ENCODE data around the gene LAMC1. TPM values are rescaled to one million over a fixed set of nuclear protein-coding genes. Genes with fewer than 3 reads are reported as not detected.

LAMC1 gene
- total RNA-seq, 1 experiment from 2014 or later = 138 TPM

DNA sequence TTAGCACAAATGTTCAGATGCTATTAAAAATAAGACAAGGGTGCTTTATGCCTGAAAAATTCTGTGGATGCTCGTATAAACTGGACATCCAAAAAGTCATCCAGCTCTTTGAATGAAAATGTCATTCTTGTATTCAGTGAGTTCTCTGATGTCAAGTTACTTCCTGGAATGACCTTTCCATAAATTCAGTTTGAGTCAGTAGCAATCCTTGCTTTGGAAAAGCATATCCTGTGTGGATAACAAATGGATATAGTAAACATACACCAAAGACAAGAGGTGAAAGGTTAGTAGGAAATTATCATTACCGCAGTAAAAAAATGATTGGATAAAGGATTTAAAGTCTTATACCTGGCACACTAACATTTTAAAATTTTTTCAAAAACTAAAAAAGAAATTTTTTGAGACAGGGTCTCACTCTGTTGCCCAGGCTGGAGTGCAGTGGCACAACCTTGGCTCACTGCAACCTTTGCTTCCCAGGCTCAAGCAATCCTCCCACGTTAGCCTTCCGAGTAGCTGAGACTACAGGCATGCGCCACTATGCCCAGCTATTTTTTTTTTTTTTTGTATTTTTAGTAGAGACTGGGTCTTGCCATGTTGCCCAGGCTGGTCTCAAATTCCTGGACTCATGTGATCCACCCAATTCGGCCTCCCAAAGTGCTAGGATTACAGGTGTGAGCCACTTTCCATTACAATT is 10.8 kb upstream of the LAMC1 start:
- in situ Hi-C loops (cut with HindIII; ENCODE audit: low pct_unique_long_range_greater_than_20kb, low sequenced_read_pairs) = no loop called here
- DNase-seq (ENCODE audit: low read depth) = no peak

DNA sequence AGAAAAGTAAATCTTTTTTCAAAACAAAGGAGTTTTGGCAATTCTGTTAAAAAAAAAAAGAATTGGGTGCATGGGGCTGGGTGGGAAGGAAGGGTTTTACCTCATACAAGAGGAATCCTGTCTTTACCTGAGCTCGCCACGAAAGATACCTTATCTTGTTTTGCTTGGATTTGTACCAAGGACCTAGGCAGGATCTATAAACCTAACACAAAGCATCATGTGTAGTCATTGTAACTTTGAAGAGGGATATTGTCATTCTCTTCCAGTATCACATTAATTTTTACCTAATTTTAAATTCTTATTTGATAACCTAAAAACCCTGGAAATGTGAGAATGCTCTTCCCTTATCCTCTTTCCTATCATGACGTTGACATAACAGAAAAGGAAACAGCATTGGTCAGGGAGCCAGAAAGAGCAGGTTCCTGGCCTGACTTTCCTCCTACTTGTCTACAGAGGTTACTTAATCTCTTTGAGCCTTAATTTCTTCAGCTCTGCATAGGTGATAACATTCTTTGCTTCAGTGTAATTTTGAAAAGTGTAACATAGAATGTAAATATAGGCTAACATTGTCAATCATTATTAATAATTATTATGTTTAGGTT is 4.0 kb upstream of the LAMC1 start:
- no peak for DNase-seq (ENCODE audit: low read depth)
- in situ Hi-C loops (cut with HindIII; ENCODE audit: low pct_unique_long_range_greater_than_20kb, low sequenced_read_pairs) = no loop called here

DNA sequence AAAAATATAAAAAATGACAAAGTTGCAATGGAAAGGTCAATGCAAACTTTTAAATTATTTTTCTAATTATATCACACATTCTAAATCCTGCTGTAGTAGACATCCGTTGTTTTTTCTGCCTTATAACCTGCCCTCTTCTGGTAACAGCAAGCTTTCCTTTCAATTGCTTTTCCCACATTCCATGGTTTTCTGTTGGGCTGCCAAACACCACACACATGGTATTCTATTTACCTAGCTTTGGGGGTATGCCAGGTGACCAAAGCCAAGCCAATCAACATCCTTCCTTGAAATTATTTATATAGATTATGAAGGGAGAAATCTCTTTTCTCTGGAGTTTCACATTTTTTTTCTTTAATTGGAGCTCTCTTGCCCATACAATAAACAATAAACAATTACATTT is 3.4 kb upstream of the LAMC1 start:
- DNase-seq (ENCODE audit: low read depth) = no peak
- in situ Hi-C loops (cut with HindIII; ENCODE audit: low pct_unique_long_range_greater_than_20kb, low sequenced_read_pairs) = no loop called here

DNA sequence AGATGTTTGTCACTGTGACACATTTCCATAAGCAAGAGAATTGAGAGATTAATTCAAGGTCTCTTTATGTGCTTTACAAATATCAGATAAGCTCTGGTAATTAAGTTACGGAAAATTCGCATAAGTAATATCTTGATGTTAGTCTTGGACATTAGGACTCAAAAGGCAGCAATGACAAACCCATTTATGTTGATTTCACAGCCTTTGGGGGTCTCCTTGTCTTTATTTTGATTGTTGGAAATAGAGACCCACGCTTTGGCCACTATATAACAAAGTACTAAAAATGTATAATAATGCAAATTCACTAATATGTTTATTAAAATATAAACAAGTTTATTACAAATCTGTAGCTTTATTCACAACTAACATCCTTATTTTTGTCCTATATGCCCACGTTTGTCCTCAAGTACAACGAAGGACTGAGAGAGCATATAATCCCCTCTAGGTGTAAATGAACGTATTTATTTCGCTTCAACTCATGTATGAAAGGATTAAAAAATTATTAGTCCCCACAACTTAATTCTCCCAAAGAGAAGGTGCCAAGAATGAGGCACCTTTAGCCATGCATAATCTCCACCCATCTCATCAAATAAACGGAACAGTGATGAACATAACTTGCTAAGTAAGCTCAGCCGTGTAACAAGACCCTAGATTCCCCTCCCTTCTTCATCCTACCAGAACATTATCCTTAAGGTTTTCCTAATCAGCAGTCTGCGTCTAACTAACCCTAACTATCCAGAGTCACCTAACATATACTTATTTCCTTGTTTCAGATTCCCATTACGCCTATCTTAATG is 1.6 kb upstream of the LAMC1 start:
- in situ Hi-C loops (cut with HindIII; ENCODE audit: low pct_unique_long_range_greater_than_20kb, low sequenced_read_pairs) = no loop called here
- DNase-seq (ENCODE audit: low read depth) = no peak

DNA sequence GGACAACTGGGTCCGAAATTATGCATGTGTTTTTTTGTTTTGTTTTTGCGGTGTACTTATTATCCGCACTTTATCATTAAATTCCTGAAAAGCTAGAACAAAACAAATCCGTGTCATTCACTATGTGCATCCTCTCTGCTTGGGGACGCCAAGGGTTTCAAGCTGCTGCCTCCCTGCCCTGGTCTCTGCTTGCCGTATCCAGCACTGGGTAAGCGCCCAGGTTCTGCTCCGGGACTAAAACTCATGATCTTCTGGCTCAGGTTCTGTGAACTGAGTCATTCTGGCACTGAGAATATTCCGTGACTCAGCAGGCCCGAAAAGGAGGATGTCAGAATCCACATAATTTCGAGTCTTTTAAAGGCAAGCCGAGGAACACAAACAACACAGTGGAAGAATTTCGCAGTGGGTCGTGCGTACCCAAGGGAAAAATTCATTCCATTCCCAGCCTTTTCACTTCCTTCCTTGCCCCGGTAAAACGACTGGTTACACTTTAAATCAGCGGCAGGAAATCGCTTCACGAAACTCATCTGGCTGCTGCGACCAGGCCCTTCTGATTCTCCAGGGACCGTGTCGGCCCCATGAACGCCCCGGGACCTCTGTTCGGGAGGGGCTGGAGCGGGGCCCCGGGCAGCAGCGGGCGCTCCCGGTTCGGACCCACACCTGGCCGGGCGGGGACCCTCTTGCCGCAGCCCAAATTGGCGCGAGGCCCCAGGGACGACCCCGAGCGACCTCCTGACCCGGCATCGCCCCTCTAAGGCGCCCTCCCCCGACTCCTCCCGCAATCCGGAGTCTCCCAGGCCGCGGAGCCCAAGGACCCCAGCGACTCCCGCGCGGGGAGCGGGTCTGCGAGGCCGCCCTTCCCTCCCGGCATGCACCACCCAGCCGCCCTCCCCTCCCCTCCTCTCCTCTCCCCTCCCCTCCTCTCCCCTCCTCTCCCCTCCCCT is 746 bp upstream of the LAMC1 start:
- in situ Hi-C loops (cut with HindIII; ENCODE audit: low pct_unique_long_range_greater_than_20kb, low sequenced_read_pairs) = no loop called here
- DNase-seq (ENCODE audit: low read depth) = peak; percentile 90

DNA sequence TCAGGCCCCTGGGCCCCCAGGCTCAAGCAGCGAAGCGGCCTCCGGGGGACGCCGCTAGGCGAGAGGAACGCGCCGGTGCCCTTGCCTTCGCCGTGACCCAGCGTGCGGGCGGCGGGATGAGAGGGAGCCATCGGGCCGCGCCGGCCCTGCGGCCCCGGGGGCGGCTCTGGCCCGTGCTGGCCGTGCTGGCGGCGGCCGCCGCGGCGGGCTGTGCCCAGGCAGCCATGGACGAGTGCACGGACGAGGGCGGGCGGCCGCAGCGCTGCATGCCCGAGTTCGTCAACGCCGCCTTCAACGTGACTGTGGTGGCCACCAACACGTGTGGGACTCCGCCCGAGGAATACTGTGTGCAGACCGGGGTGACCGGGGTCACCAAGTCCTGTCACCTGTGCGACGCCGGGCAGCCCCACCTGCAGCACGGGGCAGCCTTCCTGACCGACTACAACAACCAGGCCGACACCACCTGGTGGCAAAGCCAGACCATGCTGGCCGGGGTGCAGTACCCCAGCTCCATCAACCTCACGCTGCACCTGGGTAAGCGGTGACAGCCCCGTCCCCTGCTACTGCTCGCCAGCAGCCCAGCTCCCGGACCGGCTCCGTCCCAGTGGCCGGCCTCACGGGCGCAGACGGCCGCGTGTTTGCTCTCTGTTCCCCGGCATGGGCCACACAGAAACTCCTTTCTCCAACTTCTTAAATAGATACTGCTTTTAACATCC is 539 bp downstream of the LAMC1 start:
- in situ Hi-C loops (cut with HindIII; ENCODE audit: low pct_unique_long_range_greater_than_20kb, low sequenced_read_pairs) = no loop called here
- peak; percentile 82 for DNase-seq (ENCODE audit: low read depth)

DNA sequence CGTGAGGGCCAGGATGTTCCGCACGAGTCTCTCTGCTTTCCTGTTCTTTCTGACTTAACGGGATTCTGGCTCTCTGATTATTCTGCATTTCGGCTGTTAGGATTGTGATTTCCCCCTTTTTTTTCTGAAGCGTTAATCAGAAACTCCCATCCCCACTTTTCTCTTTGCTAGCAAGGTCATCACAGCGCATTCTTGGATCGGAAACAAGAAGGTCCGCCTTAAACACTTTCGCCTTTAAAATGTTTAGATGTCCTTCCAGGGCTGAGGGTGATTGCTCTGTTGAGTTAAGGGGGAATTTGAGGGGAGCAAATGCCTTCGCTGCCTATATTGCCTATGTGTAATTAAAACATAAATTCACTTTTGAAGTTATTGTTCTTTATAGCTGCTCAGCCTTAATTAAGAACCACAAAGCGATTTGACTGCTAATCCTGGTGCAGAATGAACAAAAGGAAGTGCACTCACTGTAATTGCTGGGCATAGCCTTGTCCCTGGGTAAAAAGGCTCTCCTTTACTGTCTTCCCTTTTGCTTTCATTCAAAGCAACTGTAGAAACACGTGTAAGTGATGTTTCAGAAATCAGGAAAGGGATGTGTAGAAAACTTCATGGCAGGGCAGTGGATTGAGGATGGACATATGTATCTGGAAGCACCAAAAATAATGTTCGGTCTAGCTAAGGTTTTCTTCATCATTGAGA is 1.2 kb downstream of the LAMC1 start:
- in situ Hi-C loops (cut with HindIII; ENCODE audit: low pct_unique_long_range_greater_than_20kb, low sequenced_read_pairs) = no loop called here

DNA sequence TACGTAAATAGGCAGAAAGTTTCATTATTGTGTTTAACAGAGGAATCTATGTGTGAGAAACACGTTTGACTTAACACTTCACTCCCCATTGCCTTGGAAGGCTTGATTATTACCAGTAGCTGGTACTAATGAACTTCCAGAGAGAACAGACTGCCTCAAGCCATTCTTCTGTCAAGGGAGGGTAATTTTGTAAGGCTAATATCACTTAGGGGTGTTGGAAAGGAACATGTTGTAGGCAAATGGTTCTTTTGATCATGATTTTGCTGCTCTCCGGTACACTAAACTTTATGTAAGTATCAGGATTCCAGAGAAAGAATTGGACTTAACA is 1.8 kb downstream of the LAMC1 start:
- DNase-seq (ENCODE audit: low read depth) = no peak
- in situ Hi-C loops (cut with HindIII; ENCODE audit: low pct_unique_long_range_greater_than_20kb, low sequenced_read_pairs) = no loop called here

More for the DNA sequence above, 1.2 kb downstream of the LAMC1 start:
- no peak for DNase-seq (ENCODE audit: low read depth)

DNA sequence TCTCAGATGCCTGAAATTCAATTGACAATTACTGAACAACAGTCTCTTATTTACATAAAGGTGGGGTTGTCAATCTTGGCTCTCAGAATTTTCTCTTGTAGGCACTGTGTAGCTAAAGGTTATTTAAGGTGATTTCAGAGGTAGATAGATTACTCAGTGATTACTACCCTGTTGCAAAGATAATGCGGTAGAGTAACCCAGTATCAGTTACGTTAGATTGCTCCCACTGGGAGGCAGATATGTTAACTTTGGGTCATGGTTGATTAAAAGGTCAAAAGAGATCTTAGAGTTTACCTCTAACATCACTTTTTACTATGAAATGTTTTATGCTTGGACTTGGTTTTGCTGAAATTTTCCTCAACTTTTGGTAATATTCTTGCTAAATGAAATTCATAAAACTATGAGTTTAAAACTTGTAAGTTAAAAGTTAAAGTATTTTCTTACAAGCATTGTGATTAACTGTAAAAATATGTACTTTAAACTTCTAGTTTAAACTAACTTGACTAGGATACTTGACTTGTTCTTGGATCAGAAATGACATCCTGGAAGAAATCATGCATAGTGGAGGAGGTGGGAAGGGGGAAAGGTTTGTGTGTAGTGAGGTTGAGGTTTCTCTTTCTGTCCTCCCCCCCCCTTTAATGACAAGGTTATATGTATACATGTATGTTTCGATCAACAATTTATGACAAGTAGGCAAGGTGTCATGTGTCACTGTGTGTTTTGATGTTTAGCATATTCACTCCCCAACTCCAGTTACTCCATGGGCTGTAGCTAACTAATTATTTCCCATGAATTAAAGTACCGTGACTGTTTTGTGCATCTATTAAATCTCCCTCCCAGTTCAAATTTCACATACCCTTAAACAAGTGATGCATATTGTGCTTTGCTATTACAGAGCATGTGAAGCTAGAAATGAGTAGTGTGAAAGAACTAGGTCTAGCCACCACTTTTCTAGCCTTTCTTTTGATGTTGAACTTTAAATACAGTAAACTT is 2.9 kb downstream of the LAMC1 start:
- in situ Hi-C loops (cut with HindIII; ENCODE audit: low pct_unique_long_range_greater_than_20kb, low sequenced_read_pairs) = no loop called here
- DNase-seq (ENCODE audit: low read depth) = peak; percentile 72

DNA sequence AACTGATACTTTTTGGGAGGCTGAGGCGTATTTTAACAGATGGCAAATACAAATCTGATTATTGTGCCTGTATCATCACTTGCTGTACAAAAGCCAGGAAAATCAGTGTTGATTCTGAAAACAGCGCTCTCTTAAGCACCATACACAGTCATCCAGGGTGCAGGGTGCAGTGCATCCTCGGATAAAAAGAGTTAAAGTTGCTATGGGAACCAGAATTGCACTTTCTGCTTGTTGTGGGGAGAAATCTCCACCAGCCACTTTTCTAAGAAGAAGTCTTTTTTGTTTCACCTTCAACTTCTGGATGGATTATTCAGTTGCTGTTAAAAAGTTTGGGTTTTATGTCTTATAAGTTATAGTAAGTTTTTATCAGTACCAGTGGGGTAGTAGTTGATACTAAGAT is 3.8 kb downstream of the LAMC1 start:
- DNase-seq (ENCODE audit: low read depth) = no peak
- in situ Hi-C loops (cut with HindIII; ENCODE audit: low pct_unique_long_range_greater_than_20kb, low sequenced_read_pairs) = no loop called here

DNA sequence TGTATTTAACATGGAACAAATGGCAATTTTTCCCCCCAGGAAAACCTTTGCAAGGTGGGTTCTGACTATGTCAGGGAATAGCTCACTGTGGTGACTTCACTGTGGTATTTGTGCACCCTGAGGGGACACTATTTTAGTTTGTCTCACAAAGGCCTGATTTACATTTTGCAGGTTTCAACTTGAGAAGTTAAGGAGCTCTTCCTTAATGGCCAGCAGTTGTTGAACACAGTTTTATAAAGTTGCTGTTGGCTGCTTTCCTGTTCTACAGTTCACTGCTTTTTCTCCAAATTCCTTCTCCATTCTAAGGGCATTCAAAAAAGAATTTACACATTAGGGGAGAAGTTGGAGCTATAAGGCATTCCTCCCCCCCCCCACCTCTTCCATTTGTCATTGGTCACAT is 4.6 kb downstream of the LAMC1 start:
- in situ Hi-C loops (cut with HindIII; ENCODE audit: low pct_unique_long_range_greater_than_20kb, low sequenced_read_pairs) = no loop called here
- DNase-seq (ENCODE audit: low read depth) = peak; percentile 56

DNA sequence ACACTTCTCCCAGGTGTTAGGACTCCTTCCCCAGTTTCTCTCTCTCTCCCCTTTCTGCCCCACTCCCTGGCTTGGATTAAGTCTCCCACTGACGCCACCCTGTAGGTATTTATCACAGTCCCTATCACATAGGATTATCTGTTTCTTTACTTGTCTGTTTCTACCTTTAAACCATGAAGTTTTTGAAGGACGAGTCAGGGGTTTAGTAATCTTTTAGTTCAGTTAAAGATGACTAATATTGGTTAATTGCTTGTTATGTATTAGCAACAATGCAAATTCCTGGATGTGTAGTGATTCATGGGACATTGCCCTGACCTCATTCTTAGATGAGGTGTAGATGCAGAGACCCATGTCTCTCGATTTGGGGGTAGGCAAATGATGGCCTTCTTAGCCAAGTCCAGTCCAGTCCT is 6.4 kb downstream of the LAMC1 start:
- in situ Hi-C loops (cut with HindIII; ENCODE audit: low pct_unique_long_range_greater_than_20kb, low sequenced_read_pairs) = no loop called here
- DNase-seq (ENCODE audit: low read depth) = peak; percentile 56

DNA sequence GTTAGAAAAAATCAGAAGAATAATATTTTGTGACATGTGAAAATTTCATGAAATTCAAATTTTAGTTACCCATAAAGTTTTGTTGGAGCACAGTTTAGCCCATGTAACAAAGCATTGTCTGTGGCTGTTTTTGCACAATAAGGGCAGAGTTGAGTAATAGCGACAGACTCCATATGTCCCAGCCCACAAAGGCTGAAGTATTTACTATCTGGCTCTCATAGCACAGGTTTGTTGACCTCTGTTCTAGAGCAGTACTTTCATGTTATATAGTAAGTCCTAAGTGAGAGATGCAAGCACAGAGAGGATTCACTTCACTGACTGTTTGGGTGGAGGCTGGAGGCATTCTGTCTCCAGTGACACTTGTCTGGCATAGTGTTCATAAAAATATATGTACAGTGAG is 6.8 kb downstream of the LAMC1 start:
- in situ Hi-C loops (cut with HindIII; ENCODE audit: low pct_unique_long_range_greater_than_20kb, low sequenced_read_pairs) = no loop called here
- DNase-seq (ENCODE audit: low read depth) = no peak

DNA sequence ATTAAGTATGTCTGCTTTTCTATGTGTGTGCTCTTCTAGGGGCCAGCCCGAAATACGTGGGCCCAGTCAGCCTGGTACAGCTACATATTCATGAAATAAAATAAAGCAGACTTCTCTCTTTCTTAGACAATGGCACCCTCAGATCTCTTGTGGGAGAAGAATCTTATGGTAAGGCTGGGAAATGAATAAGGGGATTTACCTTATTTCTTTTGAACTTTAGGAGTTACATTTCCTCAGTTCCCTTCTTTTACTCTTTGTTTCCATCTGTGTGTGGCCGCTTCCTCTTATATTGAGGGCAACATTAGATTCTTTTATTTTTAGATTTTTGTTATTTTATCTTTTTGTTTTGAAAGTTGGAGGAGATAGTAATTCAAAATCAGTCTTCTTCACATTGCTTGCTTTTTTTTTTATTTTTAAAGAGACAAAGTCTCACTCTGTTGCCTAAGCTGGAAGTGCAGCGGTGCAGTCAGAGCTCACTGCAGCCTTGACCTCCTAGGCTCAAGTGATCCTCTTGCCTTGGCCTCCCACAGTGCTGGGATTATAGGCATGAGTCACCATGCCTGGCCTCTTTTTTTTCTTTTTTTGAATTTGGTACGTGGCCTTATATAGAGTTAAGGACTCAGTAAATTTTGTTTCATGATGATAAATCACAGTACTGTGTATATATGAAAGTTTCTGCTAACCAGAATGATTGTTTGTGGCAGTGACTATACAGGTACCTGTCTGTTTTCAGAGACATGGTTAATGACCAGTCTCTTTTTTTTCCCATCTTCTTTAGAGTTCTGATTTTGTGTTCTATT is 9.1 kb downstream of the LAMC1 start:
- DNase-seq (ENCODE audit: low read depth) = peak; percentile 58
- in situ Hi-C loops (cut with HindIII; ENCODE audit: low pct_unique_long_range_greater_than_20kb, low sequenced_read_pairs) = no loop called here

DNA sequence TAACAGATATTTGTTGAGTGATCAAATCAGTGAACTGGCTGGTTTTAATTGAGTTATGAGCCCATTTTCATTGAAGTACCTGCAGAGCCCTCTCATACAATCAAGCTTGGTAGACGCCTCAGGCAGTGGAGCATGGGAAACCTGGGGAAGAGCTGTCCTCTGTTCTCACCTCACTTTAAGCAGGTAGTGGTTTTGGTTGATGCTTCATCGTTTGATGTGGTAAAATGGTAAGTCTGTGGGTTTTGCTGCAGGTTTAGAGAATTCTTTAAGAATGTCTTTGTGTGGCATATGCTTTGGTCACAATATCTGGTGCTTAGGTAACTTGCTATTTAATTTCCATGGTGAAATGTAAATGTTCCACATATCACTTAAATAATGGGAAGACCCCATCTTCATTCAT is 10.0 kb downstream of the LAMC1 start:
- DNase-seq (ENCODE audit: low read depth) = no peak
- in situ Hi-C loops (cut with HindIII; ENCODE audit: low pct_unique_long_range_greater_than_20kb, low sequenced_read_pairs) = no loop called here

DNA sequence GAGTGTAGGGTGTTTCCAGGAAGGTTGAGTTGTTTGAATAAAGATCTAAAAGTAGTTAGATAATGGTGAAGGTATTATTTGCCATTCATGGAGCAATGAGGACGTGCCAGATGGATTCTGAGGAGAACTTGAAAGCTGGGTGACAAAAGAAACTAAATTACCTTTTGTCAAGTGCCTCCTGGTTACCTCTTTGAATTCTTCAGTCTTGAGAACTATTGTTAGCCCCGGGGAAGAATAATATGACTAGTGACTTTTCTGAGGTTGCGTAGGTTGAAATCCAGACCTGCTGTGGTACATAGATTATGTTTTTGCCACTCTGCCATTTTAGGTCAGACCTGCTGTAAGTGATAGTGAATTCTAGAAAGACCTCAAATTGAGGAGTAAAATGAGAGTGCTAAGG is 11.5 kb downstream of the LAMC1 start:
- in situ Hi-C loops (cut with HindIII; ENCODE audit: low pct_unique_long_range_greater_than_20kb, low sequenced_read_pairs) = no loop called here
- no peak for DNase-seq (ENCODE audit: low read depth)

Measured in Caki2 (cell line).